Chondrocyte (in vitro differentiated cells): ENCODE measurements around the gene TBC1D8. TPM values are rescaled to one million over a fixed set of nuclear protein-coding genes. Genes with fewer than 3 reads are reported as not detected.

ENCODE experiments used
- DNase-seq: peaks from one replicate; pipeline ENCODE4 v3.0.0; 2021; ENCODE audit warnings: mixed read lengths, low spot score
- H3K27ac Mint-ChIP-seq: one replicate; pipeline ENCODE4 v1.8.0; 2021; ENCODE audit warnings: mild to moderate bottlenecking, moderate library complexity, mixed read lengths; ENCODE audit not compliant: unreplicated experiment
- H3K27me3 Mint-ChIP-seq: 2 replicates; pipeline ENCODE4 v1.8.0; 2021; ENCODE audit warnings: low read depth, mixed read lengths
- H3K36me3 Mint-ChIP-seq: 2 replicates; pipeline ENCODE4 v1.8.0; 2021; ENCODE audit warnings: low read depth, mixed read lengths
- H3K4me1 Mint-ChIP-seq: 2 replicates; pipeline ENCODE4 v1.8.0; 2021; ENCODE audit warnings: low read depth, mild to moderate bottlenecking, mixed read lengths
- H3K4me3 Mint-ChIP-seq: one replicate; pipeline ENCODE4 v1.8.0; 2021; ENCODE audit warnings: mild to moderate bottlenecking, moderate library complexity, mixed read lengths; ENCODE audit not compliant: unreplicated experiment
- H3K9me3 Mint-ChIP-seq: 2 replicates; pipeline ENCODE4 v1.8.0; 2021; ENCODE audit warnings: low read depth, mixed read lengths
- total RNA-seq: library from RNA; stranded (reverse); gene quantifications from 3 replicates; pipeline ENCODE4 v1.2.1, GENCODE V29; 2021
- TF ChIP-seq, protein P1 (sequence below): fragments of 200-600 bp; sonication (generic); IDR thresholded peaks from 2 replicates; pipeline ENCODE4 v1.5.0; 2021; ENCODE audit warnings: antibody characterized with exemption, mild to moderate bottlenecking, moderate library complexity

Gene TBC1D8
- total RNA-seq, 1 donor from 2014 or later = 8.2 TPM

GRCh38 chr2:101161658-101162057 is 10.5 kb upstream of the TBC1D8 start:
- no peak overlapping the region for H3K4me3 Mint-ChIP-seq
- H3K4me1 Mint-ChIP-seq = peaks cover 4% of the 10 kb centered on the region
- TF ChIP-seq, protein P1, sequence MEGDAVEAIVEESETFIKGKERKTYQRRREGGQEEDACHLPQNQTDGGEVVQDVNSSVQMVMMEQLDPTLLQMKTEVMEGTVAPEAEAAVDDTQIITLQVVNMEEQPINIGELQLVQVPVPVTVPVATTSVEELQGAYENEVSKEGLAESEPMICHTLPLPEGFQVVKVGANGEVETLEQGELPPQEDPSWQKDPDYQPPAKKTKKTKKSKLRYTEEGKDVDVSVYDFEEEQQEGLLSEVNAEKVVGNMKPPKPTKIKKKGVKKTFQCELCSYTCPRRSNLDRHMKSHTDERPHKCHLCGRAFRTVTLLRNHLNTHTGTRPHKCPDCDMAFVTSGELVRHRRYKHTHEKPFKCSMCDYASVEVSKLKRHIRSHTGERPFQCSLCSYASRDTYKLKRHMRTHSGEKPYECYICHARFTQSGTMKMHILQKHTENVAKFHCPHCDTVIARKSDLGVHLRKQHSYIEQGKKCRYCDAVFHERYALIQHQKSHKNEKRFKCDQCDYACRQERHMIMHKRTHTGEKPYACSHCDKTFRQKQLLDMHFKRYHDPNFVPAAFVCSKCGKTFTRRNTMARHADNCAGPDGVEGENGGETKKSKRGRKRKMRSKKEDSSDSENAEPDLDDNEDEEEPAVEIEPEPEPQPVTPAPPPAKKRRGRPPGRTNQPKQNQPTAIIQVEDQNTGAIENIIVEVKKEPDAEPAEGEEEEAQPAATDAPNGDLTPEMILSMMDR = no peak
- DNase-seq = no peak
- H3K27me3 Mint-ChIP-seq = no peaks in the 10 kb centered on the region
- no peaks in the 10 kb centered on the region for H3K36me3 Mint-ChIP-seq
- H3K9me3 Mint-ChIP-seq = no peaks in the 10 kb centered on the region
- H3K27ac Mint-ChIP-seq = no peak overlapping the region

DNA sequence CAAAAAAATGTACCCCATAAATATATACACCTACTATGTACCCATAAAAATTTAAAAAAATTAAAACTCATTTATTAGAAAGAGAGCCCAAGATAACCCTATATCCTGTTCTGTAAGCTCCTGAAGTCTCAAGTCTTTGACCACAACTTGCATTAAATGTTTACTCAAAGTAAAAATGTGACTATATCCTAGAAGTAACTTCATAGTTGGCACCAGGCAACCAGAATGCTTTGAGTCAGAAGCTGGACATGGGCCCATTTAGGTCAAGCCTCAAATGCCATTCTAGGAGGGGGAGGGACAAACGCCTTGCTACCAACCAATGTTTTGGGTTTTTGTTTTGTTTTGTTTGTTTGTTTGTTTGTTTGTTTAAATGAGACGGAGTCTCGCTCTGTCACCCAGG is 9.3 kb upstream of the TBC1D8 start:
- H3K27me3 Mint-ChIP-seq = no peaks in the 10 kb centered on the region
- no peaks in the 10 kb centered on the region for H3K9me3 Mint-ChIP-seq
- peak overlapping the region; percentile 8 for H3K27ac Mint-ChIP-seq
- H3K36me3 Mint-ChIP-seq = no peaks in the 10 kb centered on the region
- no peak for DNase-seq
- H3K4me1 Mint-ChIP-seq = peaks cover 4% of the 10 kb centered on the region
- TF ChIP-seq, protein P1 = no peak
- H3K4me3 Mint-ChIP-seq = no peak overlapping the region

GRCh38 chr2:101159526-101159925 is 8.3 kb upstream of the TBC1D8 start:
- Mint-ChIP-seq H3K27ac (no peak overlapping the region), H3K27me3 (no peaks in the 10 kb centered on the region), H3K4me1 (peaks cover 4% of the 10 kb centered on the region), H3K9me3 (no peaks in the 10 kb centered on the region), H3K4me3 (no peak overlapping the region), H3K36me3 (no peaks in the 10 kb centered on the region)
- TF ChIP-seq, protein P1 = no peak
- no peak for DNase-seq

GRCh38 chr2:101157272-101157671 is 6.1 kb upstream of the TBC1D8 start:
- TF ChIP-seq, protein P1 = no peak
- peaks cover 10% of the 10 kb centered on the region for H3K4me1 Mint-ChIP-seq
- DNase-seq = no peak
- H3K9me3 Mint-ChIP-seq = no peaks in the 10 kb centered on the region
- no peak overlapping the region for H3K4me3 Mint-ChIP-seq
- H3K36me3 Mint-ChIP-seq = no peaks in the 10 kb centered on the region
- no peak overlapping the region for H3K27ac Mint-ChIP-seq
- no peaks in the 10 kb centered on the region for H3K27me3 Mint-ChIP-seq

- DNase-seq = no peak
- Mint-ChIP-seq H3K4me1 (peaks cover 29% of the 10 kb centered on the region), H3K36me3 (no peaks in the 10 kb centered on the region), H3K9me3 (no peaks in the 10 kb centered on the region), H3K27ac (no peak overlapping the region), H3K27me3 (no peaks in the 10 kb centered on the region), H3K4me3 (no peak overlapping the region)
- TF ChIP-seq, protein P1 = no peak
Measured at GRCh38 chr2:101153787-101154186, 2.6 kb upstream of the TBC1D8 start.
